ENCODE measurements around the gene MARF1.
"Not testable (repeated sequence)": the region's sequence is repeated elsewhere in the genome, so short reads cannot be mapped to it uniquely, and the experiment has no call there.

The MARF1 gene

GRCh38 chr16:15575293-15576049 is 67.5 kb downstream of the MARF1 start:
- H3K4me3 ChIP-seq (ENCODE audit: low read depth, low read length): no peak overlapping the region
- TF ChIP-seq CTCF (IDR thresholded peaks at IDR 0.05; ENCODE audit: low read depth, low read length) (no peak), MYC (IDR thresholded peaks at IDR 0.05; ENCODE audit: low read depth, low read length) (no peak), POLR2A (IDR thresholded peaks at IDR 0.05; ENCODE audit: extremely low read depth, insufficient read length) (no peak), MAX (IDR thresholded peaks at IDR 0.05; ENCODE audit: low read depth, low read length) (no peak)
- peak; percentile 36 for DNase-seq (ENCODE audit: low read depth)

DNA sequence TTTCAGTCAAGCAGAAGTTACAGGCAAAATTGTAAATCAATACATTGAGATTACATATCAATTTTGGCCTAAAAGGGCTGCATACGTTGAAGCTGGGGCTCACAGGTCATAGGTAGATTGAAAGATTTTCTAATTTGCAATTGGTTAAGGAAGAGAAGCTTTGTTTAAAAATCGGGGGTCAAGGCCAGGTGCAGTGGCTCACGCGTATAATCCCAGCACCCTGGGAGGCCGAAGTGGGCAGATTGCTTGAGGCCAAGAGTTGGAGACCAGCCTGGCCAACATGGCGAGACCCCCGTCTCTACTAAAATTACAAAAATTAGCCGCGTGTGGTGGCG is 68.4 kb downstream of the MARF1 start:
- DNase-seq (ENCODE audit: low read depth): no peak
- H3K4me3 ChIP-seq (ENCODE audit: low read depth, low read length): no peak overlapping the region
- TF ChIP-seq CTCF (IDR thresholded peaks at IDR 0.05; ENCODE audit: low read depth, low read length): no peak

DNA sequence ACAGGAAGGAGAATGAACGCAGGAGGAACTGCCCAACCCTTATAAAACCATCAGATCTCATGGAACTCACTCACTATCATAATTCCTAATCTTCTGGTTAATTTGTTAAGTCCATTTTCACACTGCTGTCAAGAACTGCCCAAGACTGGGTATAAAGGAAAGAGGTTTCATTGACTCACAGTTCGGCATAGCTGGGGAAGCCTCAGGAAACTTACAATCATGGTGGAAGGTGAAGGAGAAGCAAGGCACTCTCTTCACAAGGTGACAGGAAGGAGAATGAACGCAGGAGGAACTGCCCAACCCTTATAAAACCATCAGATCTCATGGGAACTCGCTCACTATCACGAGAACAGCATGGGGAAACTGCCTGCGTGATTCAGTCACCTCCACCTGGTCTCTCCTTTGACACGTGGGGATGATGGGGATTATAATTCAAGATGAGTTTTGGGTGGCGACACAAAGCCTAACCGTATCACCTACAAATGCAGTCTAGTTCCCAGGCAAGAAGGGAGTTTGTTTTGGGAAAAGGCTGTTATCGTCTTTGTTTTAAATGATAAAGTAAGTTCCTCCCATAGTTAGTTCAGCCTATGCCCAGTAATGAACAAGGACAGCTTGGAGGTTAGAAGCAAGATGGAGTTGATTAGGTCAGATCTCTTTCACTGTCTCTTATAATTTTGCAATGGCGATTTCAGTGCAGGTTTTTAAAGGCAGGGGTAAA is 68.9 kb downstream of the MARF1 start:
- not testable (repeated sequence) for DNase-seq (ENCODE audit: low read depth)

GRCh38 chr16:15573274-15573895 is 69.6 kb downstream of the MARF1 start:
- H3K4me3 ChIP-seq (ENCODE audit: low read depth, low read length): no peak overlapping the region
- DNase-seq (ENCODE audit: low read depth): no peak
- no peak for TF ChIP-seq POLR2A (IDR thresholded peaks at IDR 0.05; ENCODE audit: extremely low read depth, insufficient read length)
- no peak for TF ChIP-seq MYC (IDR thresholded peaks at IDR 0.05; ENCODE audit: low read depth, low read length)
- no peak for TF ChIP-seq MAX (IDR thresholded peaks at IDR 0.05; ENCODE audit: low read depth, low read length)
- TF ChIP-seq CTCF (IDR thresholded peaks at IDR 0.05; ENCODE audit: low read depth, low read length): no peak

More for the DNA sequence above, 68.9 kb downstream of the MARF1 start:
- not testable (repeated sequence) for H3K4me3 ChIP-seq (ENCODE audit: low read depth, low read length)

DNA sequence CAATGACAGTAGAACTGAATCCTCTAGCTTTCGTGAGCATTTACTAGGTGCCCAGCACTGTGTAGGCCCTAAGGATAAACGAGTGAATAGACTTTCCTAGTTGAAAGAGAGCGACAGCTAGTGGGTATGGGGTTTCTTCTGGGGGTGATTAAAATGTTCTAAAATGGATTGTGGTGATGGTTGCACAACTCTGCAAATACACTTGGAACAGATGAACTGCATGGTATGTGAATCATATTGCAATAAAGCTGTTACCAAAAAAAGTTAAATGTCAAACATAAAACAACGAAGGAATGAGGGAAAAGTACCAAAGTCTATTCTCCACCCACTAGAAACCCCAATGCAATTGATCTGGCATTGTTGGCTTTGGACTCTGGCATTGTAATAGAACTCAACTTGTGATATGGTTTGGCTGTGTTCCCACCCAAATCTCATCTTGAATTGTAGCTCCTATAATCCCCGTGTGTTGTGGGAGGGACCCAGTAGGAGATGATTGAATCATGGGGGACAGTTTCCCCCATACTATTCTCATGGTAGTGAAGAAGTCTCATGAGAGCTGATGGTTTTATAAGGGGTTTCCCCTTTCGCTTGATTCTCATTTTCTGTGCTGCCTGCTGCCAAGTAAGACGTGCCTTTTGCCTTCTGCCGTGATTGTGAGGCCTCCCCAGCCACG is 70.5 kb downstream of the MARF1 start:
- peak; percentile 68 for DNase-seq (ENCODE audit: low read depth)
- no peak overlapping the region for H3K4me3 ChIP-seq (ENCODE audit: low read depth, low read length)
- no peak for TF ChIP-seq CTCF (IDR thresholded peaks at IDR 0.05; ENCODE audit: low read depth, low read length)
- TF ChIP-seq MYC (IDR thresholded peaks at IDR 0.05; ENCODE audit: low read depth, low read length): no peak
- TF ChIP-seq MAX (IDR thresholded peaks at IDR 0.05; ENCODE audit: low read depth, low read length): no peak

GRCh38 chr16:15571557-15571956 is 71.4 kb downstream of the MARF1 start:
- TF ChIP-seq POLR2A (IDR thresholded peaks at IDR 0.05; ENCODE audit: extremely low read depth, insufficient read length) (no peak), MYC (IDR thresholded peaks at IDR 0.05; ENCODE audit: low read depth, low read length) (no peak)
- no peak overlapping the region for H3K4me3 ChIP-seq (ENCODE audit: low read depth, low read length)
- DNase-seq (ENCODE audit: low read depth): peak; percentile 31

DNA sequence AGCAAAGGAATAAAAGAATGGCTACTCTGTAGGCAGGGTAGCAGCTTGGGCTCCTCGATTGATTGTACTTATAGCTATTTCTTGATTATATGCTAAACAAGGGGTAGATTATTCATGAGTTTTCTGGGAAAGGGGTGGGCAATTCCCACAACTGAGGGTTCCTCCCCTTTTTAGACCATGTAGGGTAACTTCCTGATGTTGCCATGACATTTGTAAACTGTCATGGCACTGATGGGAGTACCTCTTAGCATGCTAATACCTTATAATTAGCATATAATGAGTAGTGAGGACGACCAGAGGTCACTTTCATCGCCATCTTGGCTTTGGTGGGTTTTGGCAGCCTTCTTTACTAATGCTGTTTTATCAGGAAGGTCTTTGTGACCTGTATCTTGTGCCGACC is 72.3 kb downstream of the MARF1 start:
- not testable (repeated sequence) for DNase-seq (ENCODE audit: low read depth); H3K4me3 ChIP-seq (ENCODE audit: low read depth, low read length)
